ENCODE data around the gene KRT81.

GRCh38 chr12:52306731-52307130, 15.4 kb upstream of the KRT81 start:
- TF ChIP-seq CTCF (IDR thresholded peaks at IDR 0.05; ENCODE audit: low read depth, low read length, poor library complexity, severe bottlenecking) (no peak), EZH2phosphoT487 (IDR thresholded peaks at IDR 0.05; ENCODE audit: borderline replicate concordance, low read length) (no peak)

All from DOHH2 (cell line).